ENCODE data around the gene APOBEC4. TPM values are rescaled to one million over a fixed set of nuclear protein-coding genes. Genes with fewer than 3 reads are reported as not detected.

Gene APOBEC4
- total and polyA plus RNA-seq, 2 of the 13 experiments (the other 11 are each of a cell fraction or from before 2014, with no cell fraction given) = not detected

- no peak for TF ChIP-seq RNF219 (CRISPR knock-in tag; IDR thresholded peaks at IDR 0.05)
- no peak for TF ChIP-seq ZNF414 (CRISPR knock-in tag; IDR thresholded peaks at IDR 0.05)
- TF ChIP-seq SRSF1 (optimal IDR thresholded peaks at IDR 0.05; ENCODE audit: low read depth, low read length) = peak; percentile 47
- TF ChIP-seq ARID4A (CRISPR knock-in tag; IDR thresholded peaks at IDR 0.05; ENCODE audit: borderline replicate concordance) = peak; percentile 88; the same call in 1 of the 2 replicates
- TF ChIP-seq ZNF280D (CRISPR knock-in tag; IDR thresholded peaks at IDR 0.05) = peak; percentile 41; the same call in 1 of the 2 replicates
- TF ChIP-seq NFYC (CRISPR knock-in tag; IDR thresholded peaks at IDR 0.05) = peak; percentile 72
- TF ChIP-seq ZNF205 (CRISPR knock-in tag; IDR thresholded peaks at IDR 0.05) = peak; percentile 35; the same call in 1 of the 2 replicates
- TF ChIP-seq ZKSCAN5 (CRISPR knock-in tag; IDR thresholded peaks at IDR 0.05) = no peak
- TF ChIP-seq ZNF460 (CRISPR knock-in tag; IDR thresholded peaks at IDR 0.05; ENCODE audit: borderline replicate concordance) = no peak
- 0 out of 2 replicates have a peak, but pooled peaks have one; percentile 25 for TF ChIP-seq MZF1 (CRISPR knock-in tag; IDR thresholded peaks at IDR 0.05; ENCODE audit: borderline replicate concordance)
- TF ChIP-seq ZNF562 (CRISPR knock-in tag; IDR thresholded peaks at IDR 0.05; ENCODE audit: borderline replicate concordance) = no peak
- TF ChIP-seq ZFP62 (CRISPR knock-in tag; IDR thresholded peaks at IDR 0.05) = no peak
- no peak; the same call in 1 of the 2 replicates for TF ChIP-seq ZNF747 (CRISPR knock-in tag; IDR thresholded peaks at IDR 0.05; ENCODE audit: borderline replicate concordance)
- peak; percentile 79; the same call in 1 of the 2 replicates for TF ChIP-seq SMAD1 (CRISPR knock-in tag; IDR thresholded peaks at IDR 0.05; ENCODE audit: borderline replicate concordance, low read depth)
- peak; percentile 44; the same call in 1 of the 2 replicates for TF ChIP-seq ZSCAN31 (CRISPR knock-in tag; IDR thresholded peaks at IDR 0.05; ENCODE audit: low read depth)
- TF ChIP-seq ZFP90 (CRISPR knock-in tag; IDR thresholded peaks at IDR 0.05; ENCODE audit: borderline replicate concordance) = no peak
- TF ChIP-seq SP1 (IDR thresholded peaks at IDR 0.05) = no peak
- peak; percentile 23 for TF ChIP-seq SP1 (CRISPR knock-in tag; IDR thresholded peaks at IDR 0.05)
- peak; percentile 29; the same call in 1 of the 2 replicates for TF ChIP-seq ATF7-NPFF (CRISPR knock-in tag; IDR thresholded peaks at IDR 0.05; ENCODE audit: low read depth)
Measured at GRCh38 chr1:183635606-183636333, 17.3 kb downstream of the APOBEC4 start, which contains the start of gene ARPC5 (continued).
